Transverse colon (tissue), 3 donors: ENCODE measurements around the gene CD69.

Source experiments
- POLR2A ChIP-seq: fragments of 450-650 bp; IDR thresholded peaks from one replicate; pipeline ENCODE4 v1.6.1; 2016; ENCODE audit warnings: antibody characterized with exemption, mild to moderate bottlenecking, moderate library complexity
- TF ChIP-seq, protein P1 (sequence below), 5 experiments: fragments of 200-600 bp in 3 of 5; fragments of 450-650 bp in 2 of 5; sonication (generic) in 3 of 5; IDR thresholded peaks; 1 replicate in 2 of 5; 2 replicates in 3 of 5; pipeline ENCODE4 v1.5.1; 2016 to 2017; ENCODE audit warnings: antibody characterized with exemption in 5 of 5, inconsistent platforms in 3 of 5, mild to moderate bottlenecking in 2 of 5, moderate library complexity in 1 of 5

DNA sequence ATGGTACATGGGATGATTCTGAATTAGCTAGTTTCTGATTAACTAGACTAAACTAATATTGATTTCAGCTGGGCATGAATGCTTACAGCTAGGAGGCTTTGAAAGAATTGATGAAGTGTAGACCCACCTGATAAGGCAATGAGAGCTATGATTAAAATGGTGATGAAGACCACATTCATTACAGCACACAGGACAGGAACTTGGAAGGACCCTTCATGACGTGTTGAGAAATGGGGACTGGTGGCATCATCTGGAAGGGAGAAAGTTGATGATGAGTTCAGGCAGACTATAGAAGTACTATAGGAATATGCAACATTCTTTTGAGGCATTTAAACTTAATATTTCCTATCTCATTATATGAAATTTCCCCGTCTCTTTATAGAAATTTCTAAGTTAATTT, 4.5 kb downstream of the CD69 start:
- TF ChIP-seq, protein P1, sequence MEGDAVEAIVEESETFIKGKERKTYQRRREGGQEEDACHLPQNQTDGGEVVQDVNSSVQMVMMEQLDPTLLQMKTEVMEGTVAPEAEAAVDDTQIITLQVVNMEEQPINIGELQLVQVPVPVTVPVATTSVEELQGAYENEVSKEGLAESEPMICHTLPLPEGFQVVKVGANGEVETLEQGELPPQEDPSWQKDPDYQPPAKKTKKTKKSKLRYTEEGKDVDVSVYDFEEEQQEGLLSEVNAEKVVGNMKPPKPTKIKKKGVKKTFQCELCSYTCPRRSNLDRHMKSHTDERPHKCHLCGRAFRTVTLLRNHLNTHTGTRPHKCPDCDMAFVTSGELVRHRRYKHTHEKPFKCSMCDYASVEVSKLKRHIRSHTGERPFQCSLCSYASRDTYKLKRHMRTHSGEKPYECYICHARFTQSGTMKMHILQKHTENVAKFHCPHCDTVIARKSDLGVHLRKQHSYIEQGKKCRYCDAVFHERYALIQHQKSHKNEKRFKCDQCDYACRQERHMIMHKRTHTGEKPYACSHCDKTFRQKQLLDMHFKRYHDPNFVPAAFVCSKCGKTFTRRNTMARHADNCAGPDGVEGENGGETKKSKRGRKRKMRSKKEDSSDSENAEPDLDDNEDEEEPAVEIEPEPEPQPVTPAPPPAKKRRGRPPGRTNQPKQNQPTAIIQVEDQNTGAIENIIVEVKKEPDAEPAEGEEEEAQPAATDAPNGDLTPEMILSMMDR (IDR thresholded peaks at IDR 0.05) = no peak
- TF ChIP-seq POLR2A = no peak
